ENCODE results near the gene CAPN11. TPM values are rescaled to one million over a fixed set of nuclear protein-coding genes. Genes with fewer than 3 reads are reported as not detected.

The CAPN11 gene
- 0.72 TPM for total RNA-seq

- no peak for DNase-seq
These were observed at the start of gene CAPN11 for GRCh38 chr6:44158770-44159228. TSS of gene CAPN11 (plus strand) at chr6:44158820. CDS start at chr6:44158849, 29 bp downstream.

GRCh38 chr6:44109212-44109611 is 49.4 kb upstream of the CAPN11 start:
- no peak for DNase-seq

GRCh38 chr6:44110005-44110676 is 48.5 kb upstream of the CAPN11 start:
- no peak for DNase-seq

GRCh38 chr6:44110966-44111365 is 47.7 kb upstream of the CAPN11 start:
- no peak for DNase-seq

- no peak for DNase-seq
These were observed 46.9 kb upstream of the CAPN11 start for GRCh38 chr6:44111434-44112417.

- DNase-seq, result no peak
These were observed 45.2 kb upstream of the CAPN11 start for GRCh38 chr6:44113414-44113813.

GRCh38 chr6:44115866-44116265 is 42.8 kb upstream of the CAPN11 start:
- DNase-seq, result peak; percentile 37

GRCh38 chr6:44116641-44117382 is 41.8 kb upstream of the CAPN11 start:
- DNase-seq, result no peak

- DNase-seq, result no peak
These were observed 41.1 kb upstream of the CAPN11 start for GRCh38 chr6:44117397-44118128.

GRCh38 chr6:44119704-44120262 is 38.8 kb upstream of the CAPN11 start:
- no peak for DNase-seq

- no peak for DNase-seq
These were observed 37.8 kb upstream of the CAPN11 start for GRCh38 chr6:44120692-44121443.

GRCh38 chr6:44122801-44123200 is 35.8 kb upstream of the CAPN11 start:
- no peak for DNase-seq

- DNase-seq, result no peak
These were observed 35.1 kb upstream of the CAPN11 start for GRCh38 chr6:44123544-44123943.

- peak; percentile 77 for DNase-seq
These were observed 32.1 kb upstream of the CAPN11 start for GRCh38 chr6:44126320-44127149.

GRCh38 chr6:44127186-44128019 is 31.2 kb upstream of the CAPN11 start, which contains the start of the genes MRPL14 and TMEM63B:
TSS of gene MRPL14 (minus strand) at chr6:44127452. CDS start at chr6:44116611, 10,841 bp downstream.
TSS of gene TMEM63B (plus strand) at chr6:44127554. CDS start at chr6:44134585, 7,031 bp downstream.
- DNase-seq, result peak; percentile 97

GRCh38 chr6:44128020-44128917 is 30.4 kb upstream of the CAPN11 start:
- DNase-seq, result no peak

- DNase-seq, result no peak
These were observed 28.7 kb upstream of the CAPN11 start for GRCh38 chr6:44129841-44130322.

Measured in tongue (tissue), 2 donors.